Skin of body (tissue), 2 donors: ENCODE data around the gene MVP. TPM values are rescaled to one million over a fixed set of nuclear protein-coding genes. Genes with fewer than 3 reads are reported as not detected.
A peak's percentile ranks its signal among the peaks of the same experiment; 100 is the strongest.

Experiments used
- DNase-seq: peaks from one replicate; lab custom pipeline; 2025; lab: John Stamatoyannopoulos, UW
- total RNA-seq: library from RNA; depleted of rRNA; stranded (reverse); fragments of >200 nt; gene quantifications from one replicate; pipeline ENCODE4 v1.2.3, GENCODE V29; 2014

Gene MVP
- total RNA-seq, 1 donor from 2014 or later = 24.9 TPM

DNA sequence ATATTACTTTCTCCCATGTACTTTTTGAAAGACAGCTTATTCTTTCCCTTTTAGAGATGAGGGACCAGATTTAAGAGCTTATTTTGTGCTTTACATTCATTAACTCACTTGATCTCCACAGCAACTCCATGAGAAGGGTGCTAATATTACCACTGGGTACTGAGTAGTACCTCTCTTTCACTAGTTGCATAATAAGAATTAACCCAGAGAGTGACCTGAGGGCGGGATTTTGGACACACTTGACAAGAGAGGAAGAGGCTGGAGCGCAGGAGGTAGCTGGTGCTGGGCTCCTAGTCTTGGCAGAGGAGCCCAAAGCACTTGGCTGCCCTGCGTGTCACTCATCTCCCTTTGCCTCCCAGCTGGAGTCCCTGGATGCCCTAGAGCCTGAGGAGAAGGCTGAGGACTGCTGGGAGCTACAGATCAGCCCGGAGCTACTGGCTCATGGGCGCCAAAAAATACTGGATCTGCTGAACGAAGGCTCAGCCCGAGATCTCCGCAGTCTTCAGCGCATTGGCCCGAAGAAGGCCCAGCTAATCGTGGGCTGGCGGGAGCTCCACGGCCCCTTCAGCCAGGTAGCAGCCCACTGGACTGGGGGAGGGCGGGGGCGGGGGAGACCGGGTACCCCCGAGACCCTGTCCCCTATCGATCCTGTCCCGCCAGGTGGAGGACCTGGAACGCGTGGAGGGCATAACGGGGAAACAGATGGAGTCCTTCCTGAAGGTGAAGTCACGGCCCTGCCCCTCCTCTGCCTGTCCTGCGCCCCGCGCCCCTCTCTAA, 15.6 kb upstream of the MVP start:
- no peak for DNase-seq

DNA sequence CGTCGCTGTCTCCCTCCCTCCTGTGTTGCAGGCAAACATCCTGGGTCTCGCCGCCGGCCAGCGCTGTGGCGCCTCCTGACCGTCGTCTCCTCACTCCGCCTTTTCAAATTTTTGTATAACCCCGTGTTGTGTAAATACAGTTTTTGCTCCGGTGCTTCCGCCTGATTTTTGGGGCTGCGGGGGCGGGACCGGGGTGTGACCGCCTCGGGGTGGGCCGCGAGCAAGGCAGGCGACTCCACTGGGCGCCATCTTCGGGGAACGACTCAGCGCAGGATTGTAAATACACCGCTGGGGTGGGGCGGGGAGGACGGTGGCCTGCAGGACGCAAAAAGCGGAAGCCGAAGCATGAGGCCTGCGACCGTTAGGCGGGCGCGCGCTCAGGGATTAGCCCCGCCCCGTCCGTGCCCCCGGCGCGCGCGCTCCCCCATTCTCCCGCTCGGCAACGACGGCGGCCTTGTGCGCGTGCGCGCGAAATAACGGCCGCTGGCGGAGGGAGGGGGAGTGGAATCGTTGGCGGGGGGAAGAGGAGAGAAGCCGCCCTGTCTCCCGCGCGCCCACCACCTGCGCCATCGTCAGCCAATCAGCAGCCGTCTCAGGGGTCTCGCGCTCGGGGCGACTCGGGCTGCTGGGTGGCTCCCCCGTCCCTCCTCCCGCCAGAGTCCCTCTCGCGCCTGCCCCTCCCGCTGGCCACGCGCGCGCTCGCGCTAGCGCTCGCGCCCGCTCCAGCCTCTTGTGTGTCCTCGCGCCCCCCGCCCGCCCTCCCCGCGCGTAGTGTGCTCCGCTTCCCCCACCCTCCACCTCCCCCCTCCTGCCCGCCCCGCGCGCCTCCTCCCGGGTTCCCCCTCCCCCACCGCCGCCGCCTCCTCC, 14.8 kb upstream of the MVP start:
- DNase-seq = peak; percentile 99

DNA sequence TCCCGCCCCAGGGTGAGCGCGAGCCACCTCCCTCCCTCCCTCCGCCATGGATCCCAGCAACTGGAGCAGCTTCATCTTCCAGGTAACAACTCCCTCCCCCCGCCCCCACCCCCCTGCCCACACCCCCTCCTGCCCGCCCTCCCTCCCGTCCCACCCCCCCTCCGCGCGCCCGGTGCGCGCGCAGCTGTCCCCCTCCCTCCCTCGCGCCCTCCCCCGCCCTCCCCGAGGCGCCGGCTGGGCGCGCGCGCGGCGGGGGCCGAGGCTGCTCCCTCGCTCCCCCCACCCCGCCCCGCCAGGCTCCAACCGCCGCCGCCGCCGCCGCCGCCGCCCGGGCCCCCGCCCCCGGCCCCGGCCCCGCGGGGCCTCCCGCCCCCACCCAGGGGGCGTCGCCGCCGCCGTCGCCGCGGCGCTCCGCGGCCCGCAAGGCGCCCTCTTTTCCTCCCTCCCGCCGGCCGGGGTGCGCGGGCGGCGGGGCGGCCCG, 14.1 kb upstream of the MVP start, which contains the start of gene MAZ:
MAZ (plus strand) TSS at position 431 of the 481 bp plus-strand sequence. CDS start 173 bp downstream, outside the sequence.
- DNase-seq = peak; percentile 98

DNA sequence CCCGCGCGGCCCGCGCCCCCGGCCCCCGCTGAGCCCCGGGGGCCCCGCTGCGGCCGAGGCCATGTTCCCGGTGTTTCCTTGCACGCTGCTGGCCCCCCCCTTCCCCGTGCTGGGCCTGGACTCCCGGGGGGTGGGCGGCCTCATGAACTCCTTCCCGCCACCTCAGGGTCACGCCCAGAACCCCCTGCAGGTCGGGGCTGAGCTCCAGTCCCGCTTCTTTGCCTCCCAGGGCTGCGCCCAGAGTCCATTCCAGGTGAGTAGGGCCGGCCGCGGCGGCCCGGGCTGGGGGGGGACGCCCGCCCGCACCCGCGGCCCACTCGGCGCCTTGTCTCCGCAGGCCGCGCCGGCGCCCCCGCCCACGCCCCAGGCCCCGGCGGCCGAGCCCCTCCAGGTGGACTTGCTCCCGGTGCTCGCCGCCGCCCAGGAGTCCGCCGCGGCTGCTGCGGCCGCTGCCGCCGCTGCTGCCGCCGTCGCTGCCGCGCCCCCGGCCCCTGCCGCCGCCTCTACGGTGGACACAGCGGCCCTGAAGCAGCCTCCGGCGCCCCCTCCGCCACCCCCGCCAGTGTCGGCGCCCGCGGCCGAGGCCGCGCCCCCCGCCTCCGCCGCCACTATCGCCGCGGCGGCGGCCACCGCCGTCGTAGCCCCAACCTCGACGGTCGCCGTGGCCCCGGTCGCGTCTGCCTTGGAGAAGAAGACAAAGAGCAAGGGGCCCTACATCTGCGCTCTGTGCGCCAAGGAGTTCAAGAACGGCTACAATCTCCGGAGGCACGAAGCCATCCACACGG, 13.4 kb upstream of the MVP start:
- no peak for DNase-seq

DNA sequence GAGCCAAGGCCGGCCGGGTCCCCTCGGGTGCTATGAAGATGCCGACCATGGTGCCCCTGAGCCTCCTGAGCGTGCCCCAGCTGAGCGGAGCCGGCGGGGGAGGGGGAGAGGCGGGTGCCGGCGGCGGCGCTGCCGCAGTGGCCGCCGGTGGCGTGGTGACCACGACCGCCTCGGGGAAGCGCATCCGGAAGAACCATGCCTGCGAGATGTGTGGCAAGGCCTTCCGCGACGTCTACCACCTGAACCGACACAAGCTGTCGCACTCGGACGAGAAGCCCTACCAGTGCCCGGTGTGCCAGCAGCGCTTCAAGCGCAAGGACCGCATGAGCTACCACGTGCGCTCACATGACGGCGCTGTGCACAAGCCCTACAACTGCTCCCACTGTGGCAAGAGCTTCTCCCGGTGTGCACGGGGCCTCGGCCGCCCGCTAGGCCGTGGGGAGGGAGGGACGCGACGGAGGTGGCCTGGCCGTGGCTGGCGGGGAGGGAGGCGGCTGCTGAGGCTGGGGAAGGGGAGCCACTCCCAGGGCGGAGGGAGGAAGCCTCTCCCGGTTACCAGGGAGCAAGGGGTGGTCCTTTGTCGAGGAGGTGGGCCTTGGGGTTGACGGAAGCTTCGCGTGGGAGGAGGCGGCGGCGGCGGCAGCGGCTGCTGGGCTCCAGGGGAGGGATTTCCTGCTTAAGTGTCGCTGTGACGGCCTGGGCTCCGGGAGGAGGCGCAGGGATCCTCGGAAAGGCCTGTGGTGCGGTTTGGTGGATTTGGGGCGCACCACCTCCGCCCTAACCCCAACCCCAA, 12.6 kb upstream of the MVP start:
- peak; percentile 92 for DNase-seq

DNA sequence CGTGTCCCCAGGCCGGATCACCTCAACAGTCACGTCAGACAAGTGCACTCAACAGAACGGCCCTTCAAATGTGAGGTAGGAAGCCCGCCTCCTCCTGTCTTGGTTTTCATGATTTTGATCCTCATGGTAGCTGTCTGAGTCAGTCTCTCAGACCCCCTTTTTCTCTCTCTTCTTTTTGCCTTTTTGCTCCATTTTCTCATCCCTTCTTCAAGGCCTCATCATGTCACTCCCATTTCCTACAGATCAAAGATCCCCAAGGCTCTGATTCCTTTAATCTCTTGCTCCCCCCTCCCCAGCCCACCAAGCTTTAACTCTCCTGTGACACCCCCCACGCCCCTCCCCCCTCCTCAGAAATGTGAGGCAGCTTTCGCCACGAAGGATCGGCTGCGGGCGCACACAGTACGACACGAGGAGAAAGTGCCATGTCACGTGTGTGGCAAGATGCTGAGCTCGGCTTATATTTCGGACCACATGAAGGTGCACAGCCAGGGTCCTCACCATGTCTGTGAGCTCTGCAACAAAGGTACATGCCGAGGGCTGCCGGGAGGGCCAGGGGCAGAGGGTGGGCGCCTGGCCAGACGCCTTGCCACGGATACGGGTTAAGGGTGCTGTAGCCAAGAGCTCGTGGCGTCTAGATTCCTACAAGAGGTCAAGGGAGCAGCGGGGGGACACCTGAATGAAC, 11.9 kb upstream of the MVP start:
- no peak for DNase-seq

DNA sequence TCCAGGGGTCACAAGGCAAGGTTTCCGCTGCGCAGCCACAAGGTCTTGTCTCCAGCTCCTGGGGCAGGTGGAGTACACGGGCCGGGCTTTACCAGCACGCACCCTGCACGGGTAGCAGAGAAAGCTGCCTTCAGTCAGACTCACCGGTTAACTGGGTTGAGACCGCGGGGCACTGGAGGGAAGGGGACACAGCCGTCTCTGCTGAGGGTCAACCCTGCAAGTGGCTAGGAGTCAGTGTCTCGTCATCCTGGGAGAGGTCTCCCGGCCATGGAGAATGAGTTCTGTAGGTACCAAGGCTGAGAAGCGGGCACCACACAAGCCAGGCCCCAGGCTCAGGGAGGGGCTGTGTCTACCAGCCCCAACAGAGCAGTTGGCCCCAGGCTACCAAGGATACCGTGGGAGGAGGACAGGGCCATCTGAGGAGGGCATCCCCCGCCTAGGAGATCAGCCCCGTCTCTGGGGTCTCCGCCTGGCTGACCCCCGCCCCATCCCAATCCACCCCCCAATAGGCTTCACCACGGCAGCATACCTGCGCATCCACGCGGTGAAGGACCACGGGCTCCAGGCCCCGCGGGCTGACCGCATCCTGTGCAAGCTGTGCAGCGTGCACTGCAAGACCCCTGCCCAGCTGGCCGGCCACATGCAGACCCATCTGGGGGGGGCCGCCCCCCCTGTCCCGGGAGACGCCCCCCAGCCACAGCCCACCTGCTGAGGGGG, 11.1 kb upstream of the MVP start:
- no peak for DNase-seq

DNA sequence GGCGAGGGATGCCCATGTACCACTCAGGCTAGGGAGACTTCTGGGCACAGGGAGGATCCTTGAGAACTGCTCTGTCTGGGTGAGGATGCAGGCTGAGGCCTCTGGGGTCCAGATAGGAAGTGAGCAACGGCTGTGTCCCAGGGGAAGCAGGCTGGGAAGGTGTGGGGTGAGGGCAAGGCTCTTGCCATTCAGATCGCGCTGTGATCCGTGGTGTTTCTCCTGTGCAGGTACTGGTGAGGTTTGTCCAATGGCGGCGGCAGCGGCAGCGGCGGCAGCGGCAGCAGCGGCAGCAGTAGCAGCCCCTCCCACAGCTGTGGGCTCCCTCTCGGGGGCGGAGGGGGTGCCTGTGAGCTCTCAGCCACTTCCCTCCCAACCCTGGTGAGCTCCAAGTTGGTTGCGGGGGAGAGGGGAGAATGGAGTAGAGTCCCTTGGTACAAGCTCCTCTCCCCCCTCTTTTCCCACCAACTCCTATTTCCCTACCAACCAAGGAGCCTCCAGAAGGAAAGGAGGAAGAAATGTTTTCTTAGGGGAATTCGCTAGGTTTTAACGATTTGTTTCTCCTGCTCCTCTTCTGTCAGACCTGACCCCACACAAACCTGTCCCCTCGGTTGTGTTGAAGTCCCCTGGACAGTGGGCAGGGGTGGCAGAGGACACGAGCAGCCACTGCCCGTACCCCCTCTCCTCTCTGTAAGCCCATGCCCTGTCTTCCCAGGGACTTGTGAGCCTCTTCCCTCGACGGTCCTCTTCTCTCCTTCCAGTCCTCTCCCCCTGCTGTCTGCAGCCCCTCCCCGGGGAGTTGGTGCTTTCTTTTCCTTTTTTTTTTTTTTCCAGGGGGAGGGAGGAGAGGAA, 10.2 kb upstream of the MVP start:
- DNase-seq = no peak

DNA sequence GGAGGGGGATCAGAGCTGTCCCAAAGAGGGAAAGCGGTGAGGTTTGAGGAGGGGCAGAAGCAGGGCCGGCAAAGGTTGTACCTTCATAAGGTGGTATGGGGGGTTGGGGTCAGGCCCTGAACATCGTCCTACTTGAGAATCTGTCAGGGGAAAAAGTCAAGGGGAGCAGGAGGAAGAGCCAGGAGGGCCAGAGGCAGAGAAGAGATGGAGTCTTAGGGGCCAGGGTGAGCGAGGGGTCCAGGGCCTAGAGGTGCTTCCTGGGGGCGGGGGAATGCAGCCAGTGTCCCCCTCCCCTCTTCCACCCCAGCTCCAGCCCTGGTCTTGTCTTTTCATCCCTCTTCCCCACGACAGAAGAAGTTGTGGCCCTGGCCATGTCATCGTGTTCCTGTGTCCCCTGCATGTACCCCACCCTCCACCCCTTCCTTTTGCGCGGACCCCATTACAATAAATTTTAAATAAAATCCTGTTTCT, 9.5 kb upstream of the MVP start:
- DNase-seq = no peak

DNA sequence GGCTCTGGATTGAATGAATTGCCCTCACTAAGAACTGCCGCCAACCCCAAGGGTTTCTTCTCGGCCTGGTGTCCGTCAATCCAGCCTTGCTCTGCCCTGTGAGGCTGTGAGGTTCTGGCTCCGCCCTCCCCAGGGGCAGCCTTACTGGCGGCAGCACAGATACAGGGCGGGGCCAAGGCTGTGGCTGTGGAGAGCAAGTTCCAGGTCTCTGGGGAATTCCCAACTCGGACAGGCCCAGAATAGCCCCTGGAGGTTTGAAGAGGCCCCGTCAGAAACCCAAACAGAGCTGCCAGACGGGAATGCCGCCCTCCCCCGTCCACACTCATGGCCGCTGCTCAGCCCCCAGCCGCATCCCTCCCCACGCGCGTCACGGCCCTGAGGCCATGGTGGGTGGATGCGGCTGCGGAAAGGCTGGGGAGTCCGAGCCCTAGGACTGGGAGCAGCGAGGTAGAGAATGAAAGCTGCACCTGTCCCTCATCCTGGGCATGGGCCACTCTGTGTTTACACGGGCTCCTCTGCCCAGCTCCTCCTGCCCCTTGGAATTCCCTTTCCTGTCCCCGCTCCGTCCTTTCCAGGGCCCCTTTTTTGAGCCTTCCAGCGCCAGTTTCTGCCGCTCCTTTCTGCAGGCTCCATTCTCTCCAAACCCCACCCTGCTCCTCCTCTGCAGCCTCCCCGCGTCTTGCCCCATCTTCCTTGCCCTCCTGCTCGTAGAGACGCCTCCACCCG, 8.9 kb upstream of the MVP start:
- peak; percentile 77 for DNase-seq

DNA sequence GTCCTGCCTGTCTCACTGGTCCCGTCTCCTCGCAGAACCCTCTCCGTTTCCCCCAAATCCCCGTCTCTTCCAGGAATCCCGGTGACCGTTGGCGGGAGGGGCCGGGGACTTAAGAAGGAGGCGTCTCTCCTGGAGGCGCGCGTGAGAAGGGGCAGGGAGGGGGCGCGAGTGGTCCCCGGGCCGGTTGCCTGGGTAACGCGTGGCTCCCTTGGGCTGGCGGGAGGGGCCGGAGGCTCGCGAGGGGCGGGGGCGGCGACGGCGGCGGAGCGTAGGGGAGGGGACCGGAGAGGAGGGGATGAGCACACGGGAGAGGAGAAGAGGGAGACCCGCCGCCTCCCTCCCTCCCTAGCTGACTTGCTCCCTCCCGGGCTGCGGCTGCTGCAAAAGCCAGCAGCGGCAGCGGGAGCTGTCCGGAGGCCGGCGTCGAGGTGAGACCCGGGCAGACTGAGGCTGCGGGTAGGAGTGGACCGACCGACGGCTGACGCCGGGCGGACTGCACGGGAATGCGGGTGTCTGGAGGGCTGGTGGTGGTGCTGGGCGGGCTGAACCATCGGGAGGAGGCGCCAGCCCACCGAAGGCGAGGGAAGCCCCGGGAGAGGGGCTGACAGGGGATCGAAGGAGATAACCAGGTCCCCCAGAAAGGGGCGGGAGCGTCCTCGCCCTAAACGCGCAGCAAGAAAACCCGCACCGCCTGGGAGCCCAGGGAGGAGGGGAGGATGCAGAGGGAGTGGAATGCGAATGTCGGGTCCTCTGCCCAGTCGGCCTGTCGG, 8.2 kb upstream of the MVP start, which contains the start of gene PRRT2:
PRRT2 (plus strand) TSS at position 298 of the 770 bp plus-strand sequence. CDS start 862 bp downstream, outside the sequence.
- peak; percentile 71 for DNase-seq

DNA sequence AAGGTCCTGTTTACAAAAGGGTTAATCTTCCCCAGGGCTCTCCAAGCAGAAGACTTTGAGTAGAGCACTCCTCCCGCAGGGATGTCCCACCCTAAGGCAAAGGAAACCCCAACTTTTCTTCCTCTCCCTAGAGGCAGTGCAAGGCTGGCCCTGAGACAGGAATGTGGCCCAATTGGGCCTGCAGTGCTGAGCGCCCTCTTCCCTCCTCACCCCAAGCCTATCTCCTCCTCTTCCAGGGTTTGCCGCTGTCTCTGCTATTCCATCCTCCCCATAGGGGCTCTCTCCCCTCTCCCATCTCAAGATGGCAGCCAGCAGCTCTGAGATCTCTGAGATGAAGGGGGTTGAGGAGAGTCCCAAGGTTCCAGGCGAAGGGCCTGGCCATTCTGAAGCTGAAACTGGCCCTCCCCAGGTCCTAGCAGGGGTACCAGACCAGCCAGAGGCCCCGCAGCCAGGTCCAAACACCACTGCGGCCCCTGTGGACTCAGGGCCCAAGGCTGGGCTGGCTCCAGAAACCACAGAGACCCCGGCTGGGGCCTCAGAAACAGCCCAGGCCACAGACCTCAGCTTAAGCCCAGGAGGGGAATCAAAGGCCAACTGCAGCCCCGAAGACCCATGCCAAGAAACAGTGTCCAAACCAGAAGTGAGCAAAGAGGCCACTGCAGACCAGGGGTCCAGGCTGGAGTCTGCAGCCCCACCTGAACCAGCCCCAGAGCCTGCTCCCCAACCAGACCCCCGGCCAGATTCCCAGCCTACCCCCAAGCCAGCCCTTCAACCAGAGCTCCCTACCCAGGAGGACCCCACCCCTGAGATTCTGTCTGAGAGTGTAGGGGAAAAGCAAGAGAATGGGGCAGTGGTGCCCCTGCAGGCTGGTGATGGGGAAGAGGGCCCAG, 7.3 kb upstream of the MVP start:
- no peak for DNase-seq

DNA sequence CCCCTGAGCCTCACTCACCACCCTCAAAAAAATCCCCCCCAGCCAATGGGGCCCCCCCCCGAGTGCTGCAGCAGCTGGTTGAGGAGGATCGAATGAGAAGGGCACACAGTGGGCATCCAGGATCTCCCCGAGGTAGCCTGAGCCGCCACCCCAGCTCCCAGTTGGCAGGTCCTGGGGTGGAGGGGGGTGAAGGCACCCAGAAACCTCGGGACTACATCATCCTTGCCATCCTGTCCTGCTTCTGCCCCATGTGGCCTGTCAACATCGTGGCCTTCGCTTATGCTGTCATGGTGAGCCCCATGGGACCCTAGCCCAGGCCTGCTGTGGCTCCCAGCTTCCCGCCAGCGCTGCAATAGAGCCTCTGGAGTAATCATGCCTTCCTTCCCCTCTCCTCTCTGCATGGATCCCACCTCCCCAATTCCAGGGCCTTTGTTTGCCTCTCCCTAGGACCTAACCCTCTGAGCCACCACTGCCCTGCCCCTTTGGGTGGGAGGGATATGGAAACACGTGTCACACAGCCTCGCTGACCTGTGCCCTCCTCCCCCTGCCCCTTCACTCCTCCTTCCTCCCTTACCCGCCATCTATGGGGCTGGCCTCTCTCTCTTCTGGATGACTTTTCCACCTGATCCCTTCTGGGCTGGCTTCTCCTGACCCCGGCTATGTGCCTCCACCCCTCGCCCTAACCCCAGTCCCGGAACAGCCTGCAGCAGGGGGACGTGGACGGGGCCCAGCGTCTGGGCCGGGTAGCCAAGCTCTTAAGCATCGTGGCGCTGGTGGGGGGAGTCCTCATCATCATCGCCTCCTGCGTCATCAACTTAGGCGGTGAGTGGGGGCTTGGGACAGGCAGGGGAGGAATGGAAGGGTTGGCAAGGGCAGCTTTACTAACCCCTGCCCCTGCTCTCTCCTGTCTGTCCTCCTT, 6.4 kb upstream of the MVP start:
- no peak for DNase-seq

DNA sequence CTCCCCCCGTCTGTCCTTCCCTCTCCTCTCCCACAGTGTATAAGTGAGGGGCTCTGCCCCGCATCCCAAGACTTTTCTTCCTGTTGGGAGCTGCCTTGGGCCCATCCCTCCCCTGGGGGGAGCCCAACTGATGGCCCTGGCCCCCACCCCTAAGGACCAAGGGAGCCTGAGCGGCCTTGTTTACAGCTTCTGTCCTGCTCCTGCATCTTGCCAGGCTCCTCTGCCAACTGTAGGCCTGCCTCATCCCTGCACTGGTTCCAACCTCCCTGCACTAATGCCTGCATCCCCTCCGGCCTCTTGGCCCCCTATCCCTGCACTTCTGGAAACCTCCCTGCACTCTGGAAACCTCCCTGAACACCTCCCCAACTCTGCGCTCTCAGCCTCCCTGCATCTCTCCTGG, 5.7 kb upstream of the MVP start:
- no peak for DNase-seq
